Keratinocyte (primary cell): ENCODE data around the gene CCBE1.

Source experiments
- CTCF ChIP-seq, 3 experiments: IDR thresholded peaks in 1 of 3; conservative IDR thresholded peaks in 1 of 3; optimal IDR thresholded peaks in 1 of 3; 2 replicates in 2 of 3; 3 replicates in 1 of 3; pipeline versions ENCODE3 to v1.5.1; 2011; ENCODE audit warnings: low read length in 3 of 3, mild to moderate bottlenecking in 3 of 3, moderate library complexity in 2 of 3, control low read depth in 1 of 3, inconsistent platforms in 1 of 3; ENCODE audit not compliant: insufficient read depth in 2 of 3; ENCODE audit errors: extremely low read depth in 1 of 3
- EZH2 ChIP-seq: IDR thresholded peaks from one replicate; pipeline ENCODE4 v1.6.1; 2012; ENCODE audit warnings: inconsistent platforms, mild to moderate bottlenecking, low read length, moderate library complexity

- no peak for TF ChIP-seq CTCF (optimal IDR thresholded peaks at IDR 0.05 in 1 of 3, IDR thresholded peaks at IDR 0.05 in 1 of 3, conservative IDR thresholded peaks at IDR 0.05 in 1 of 3; ENCODE audit: extremely low read depth in 1 of 3, insufficient read depth in 2 of 3, low read length in 3 of 3)
- no peak for TF ChIP-seq EZH2
Observed at GRCh38 chr18:59381949-59382348, 315.3 kb downstream of the CCBE1 start.
